ENCODE results near the gene BCAS3.

Gene BCAS3

DNA sequence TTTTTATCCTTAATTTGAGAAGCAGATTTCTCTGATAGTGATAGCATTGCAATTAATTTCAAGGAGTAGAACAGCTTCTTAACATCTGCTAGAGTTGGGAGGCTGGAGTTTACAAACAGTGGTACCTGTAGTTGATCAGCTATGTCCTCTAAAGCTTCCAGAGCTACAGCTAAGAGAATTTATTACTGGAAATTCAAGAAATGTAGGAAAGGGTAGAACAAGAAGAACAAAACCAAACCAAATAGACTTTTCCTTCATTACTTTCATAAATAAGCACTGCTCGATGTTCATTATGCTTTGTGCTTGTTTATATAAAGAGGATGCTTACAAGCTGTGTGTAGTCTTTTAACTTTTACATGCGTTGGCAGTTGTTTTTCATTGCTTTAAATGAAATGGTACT, 388.4 kb downstream of the BCAS3 start:
- Histone ChIP-seq H3K27ac (ENCODE audit: insufficient read depth in 1 of 2, low read depth in 1 of 2, low read length in 2 of 2, poor library complexity in 1 of 2, severe bottlenecking in 2 of 2) (no peak overlapping the region), H3K4me3 (ENCODE audit: control insufficient read depth in 1 of 7, extremely low read depth in 1 of 7, insufficient read depth in 4 of 7, low read depth in 2 of 7, low read length in 6 of 7) (no peak overlapping the region), H3K9me3 (ENCODE audit: control extremely low read depth in 1 of 5, control insufficient read depth in 4 of 5, insufficient read depth in 2 of 5, low read depth in 1 of 5, low read length in 4 of 5) (no peaks in the 10 kb centered on the region), H3K4me1 (ENCODE audit: control extremely low read depth in 1 of 4, control insufficient read depth in 4 of 4, insufficient read depth in 4 of 4, low read length in 3 of 4) (peaks cover 0 to 3% (median 0%) of the 10 kb centered on the region in 4 experiments), H3K36me3 (ENCODE audit: control insufficient read depth in 4 of 4, insufficient read depth in 4 of 4, low read length in 3 of 4) (no peaks in the 10 kb centered on the region), H3K27me3 (replicated peaks in 2 of 5; ENCODE audit: control insufficient read depth in 4 of 5, insufficient read depth in 5 of 5, low read length in 4 of 5) (no peaks in the 10 kb centered on the region)
- no CpG with 5 or more reads among the region's 2 CpGs for WGBS (ENCODE audit: insufficient coverage)
- no peak for DNase-seq
- CTCF ChIA-PET: no interaction called here
- POLR2A ChIA-PET: no interaction called here

DNA sequence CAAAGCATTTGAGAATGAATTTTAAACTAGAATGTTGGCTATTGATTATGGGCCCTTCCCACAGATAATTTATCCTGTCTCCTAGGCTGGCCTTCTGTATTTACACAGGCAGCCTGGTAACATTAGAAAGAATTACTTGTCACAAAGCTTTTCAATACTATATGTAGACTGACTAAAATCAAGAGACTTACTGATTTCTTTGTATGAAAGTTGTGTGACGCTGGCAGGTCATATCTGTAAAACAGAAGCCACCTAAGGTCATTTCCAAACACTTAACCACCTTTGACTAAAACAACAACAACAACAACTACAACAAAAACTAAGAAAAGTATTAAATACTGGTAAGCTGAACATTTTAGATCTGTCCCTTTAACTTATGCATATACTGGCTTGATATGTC, 393.0 kb downstream of the BCAS3 start:
- H3K9me3 ChIP-seq (ENCODE audit: control extremely low read depth in 1 of 5, control insufficient read depth in 4 of 5, insufficient read depth in 2 of 5, low read depth in 1 of 5, low read length in 4 of 5): no peaks in the 10 kb centered on the region
- peaks cover 0 to 1% (median 0%) of the 10 kb centered on the region in 4 experiments for H3K36me3 ChIP-seq (ENCODE audit: control insufficient read depth in 4 of 4, insufficient read depth in 4 of 4, low read length in 3 of 4)
- POLR2A ChIA-PET: no interaction called here
- H3K27me3 ChIP-seq (replicated peaks in 2 of 5; ENCODE audit: control insufficient read depth in 4 of 5, insufficient read depth in 5 of 5, low read length in 4 of 5): no peaks in the 10 kb centered on the region
- CTCF ChIA-PET: no interaction called here
- no peak overlapping the region for H3K4me3 ChIP-seq (ENCODE audit: control insufficient read depth in 1 of 7, extremely low read depth in 1 of 7, insufficient read depth in 4 of 7, low read depth in 2 of 7, low read length in 6 of 7)
- WGBS (ENCODE audit: insufficient coverage): no CpG with 5 or more reads among the region's 1 CpG
- no peak overlapping the region for H3K27ac ChIP-seq (ENCODE audit: insufficient read depth in 1 of 2, low read depth in 1 of 2, low read length in 2 of 2, poor library complexity in 1 of 2, severe bottlenecking in 2 of 2)
- H3K4me1 ChIP-seq (ENCODE audit: control extremely low read depth in 1 of 4, control insufficient read depth in 4 of 4, insufficient read depth in 4 of 4, low read length in 3 of 4): no peaks in the 10 kb centered on the region
- no peak for DNase-seq

DNA sequence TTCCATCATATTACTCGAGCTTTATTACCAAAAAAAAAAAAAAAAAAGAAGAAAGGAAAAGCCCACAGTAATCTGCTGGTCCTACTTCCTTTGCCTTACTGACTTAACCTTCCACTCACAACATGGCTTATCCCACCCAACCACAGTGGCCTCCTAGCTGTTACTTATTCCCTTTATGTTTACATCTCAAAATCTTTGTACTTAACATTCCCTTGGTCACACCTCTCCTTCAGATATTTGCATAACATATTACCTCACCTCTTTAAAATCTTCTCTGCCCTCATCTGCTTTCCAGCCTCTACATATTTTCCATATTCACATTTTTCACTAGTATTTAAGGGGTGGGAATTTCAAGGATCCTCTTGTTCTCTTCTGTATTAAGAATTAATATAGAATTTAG, 395.0 kb downstream of the BCAS3 start:
- ChIA-PET CTCF (interaction anchor here (1.1 kb wide), 1 partner anchor 73 kb away, joined by 4 read pairs; no protein-coding TSS in a partner anchor), POLR2A (no interaction called here)
- WGBS (ENCODE audit: insufficient coverage): 100% methylated on average over 1 of the region's 1 CpG
- Histone ChIP-seq H3K4me3 (ENCODE audit: control insufficient read depth in 1 of 7, extremely low read depth in 1 of 7, insufficient read depth in 4 of 7, low read depth in 2 of 7, low read length in 6 of 7) (no peak overlapping the region), H3K9me3 (ENCODE audit: control extremely low read depth in 1 of 5, control insufficient read depth in 4 of 5, insufficient read depth in 2 of 5, low read depth in 1 of 5, low read length in 4 of 5) (no peaks in the 10 kb centered on the region), H3K27ac (ENCODE audit: insufficient read depth in 1 of 2, low read depth in 1 of 2, low read length in 2 of 2, poor library complexity in 1 of 2, severe bottlenecking in 2 of 2) (no peak overlapping the region), H3K4me1 (ENCODE audit: control extremely low read depth in 1 of 4, control insufficient read depth in 4 of 4, insufficient read depth in 4 of 4, low read length in 3 of 4) (no peaks in the 10 kb centered on the region), H3K36me3 (ENCODE audit: control insufficient read depth in 4 of 4, insufficient read depth in 4 of 4, low read length in 3 of 4) (peaks cover 0 to 2% (median 0%) of the 10 kb centered on the region in 4 experiments), H3K27me3 (replicated peaks in 2 of 5; ENCODE audit: control insufficient read depth in 4 of 5, insufficient read depth in 5 of 5, low read length in 4 of 5) (no peaks in the 10 kb centered on the region)
- no peak for DNase-seq

DNA sequence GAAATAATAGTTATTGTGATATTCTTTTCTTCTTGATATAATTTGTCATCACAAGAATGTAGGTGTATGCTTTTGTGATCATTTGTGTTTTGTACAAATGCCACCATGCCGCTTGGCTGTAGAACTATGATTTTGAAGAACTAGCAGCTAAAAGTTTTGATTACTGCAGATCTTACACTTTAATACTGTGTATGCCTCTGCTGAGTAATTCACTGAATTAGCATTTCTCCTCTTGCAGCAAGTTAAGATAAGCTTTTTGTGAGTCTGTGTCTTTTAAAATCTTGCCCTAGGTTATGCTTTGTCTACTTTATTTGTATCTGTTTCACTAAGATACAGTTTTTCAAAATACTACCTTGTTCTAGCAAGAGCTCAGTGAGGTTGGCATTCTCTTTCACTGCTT, 395.5 kb downstream of the BCAS3 start:
- Histone ChIP-seq H3K27ac (ENCODE audit: insufficient read depth in 1 of 2, low read depth in 1 of 2, low read length in 2 of 2, poor library complexity in 1 of 2, severe bottlenecking in 2 of 2) (no peak overlapping the region), H3K36me3 (ENCODE audit: control insufficient read depth in 4 of 4, insufficient read depth in 4 of 4, low read length in 3 of 4) (peaks cover 0 to 4% (median under 1%) of the 10 kb centered on the region in 4 experiments), H3K4me3 (ENCODE audit: control insufficient read depth in 1 of 7, extremely low read depth in 1 of 7, insufficient read depth in 4 of 7, low read depth in 2 of 7, low read length in 6 of 7) (no peak overlapping the region), H3K9me3 (ENCODE audit: control extremely low read depth in 1 of 5, control insufficient read depth in 4 of 5, insufficient read depth in 2 of 5, low read depth in 1 of 5, low read length in 4 of 5) (no peaks in the 10 kb centered on the region), H3K4me1 (ENCODE audit: control extremely low read depth in 1 of 4, control insufficient read depth in 4 of 4, insufficient read depth in 4 of 4, low read length in 3 of 4) (no peaks in the 10 kb centered on the region), H3K27me3 (replicated peaks in 2 of 5; ENCODE audit: control insufficient read depth in 4 of 5, insufficient read depth in 5 of 5, low read length in 4 of 5) (no peaks in the 10 kb centered on the region)
- 100% methylated on average over 1 of the region's 1 CpG for WGBS (ENCODE audit: insufficient coverage)
- ChIA-PET CTCF (interaction anchor here (1.0 to 1.1 kb wide), 2 partner anchors 73 to 93 kb away, joined by 3 to 4 read pairs; no protein-coding TSS in a partner anchor), POLR2A (no interaction called here)
- DNase-seq: no peak

DNA sequence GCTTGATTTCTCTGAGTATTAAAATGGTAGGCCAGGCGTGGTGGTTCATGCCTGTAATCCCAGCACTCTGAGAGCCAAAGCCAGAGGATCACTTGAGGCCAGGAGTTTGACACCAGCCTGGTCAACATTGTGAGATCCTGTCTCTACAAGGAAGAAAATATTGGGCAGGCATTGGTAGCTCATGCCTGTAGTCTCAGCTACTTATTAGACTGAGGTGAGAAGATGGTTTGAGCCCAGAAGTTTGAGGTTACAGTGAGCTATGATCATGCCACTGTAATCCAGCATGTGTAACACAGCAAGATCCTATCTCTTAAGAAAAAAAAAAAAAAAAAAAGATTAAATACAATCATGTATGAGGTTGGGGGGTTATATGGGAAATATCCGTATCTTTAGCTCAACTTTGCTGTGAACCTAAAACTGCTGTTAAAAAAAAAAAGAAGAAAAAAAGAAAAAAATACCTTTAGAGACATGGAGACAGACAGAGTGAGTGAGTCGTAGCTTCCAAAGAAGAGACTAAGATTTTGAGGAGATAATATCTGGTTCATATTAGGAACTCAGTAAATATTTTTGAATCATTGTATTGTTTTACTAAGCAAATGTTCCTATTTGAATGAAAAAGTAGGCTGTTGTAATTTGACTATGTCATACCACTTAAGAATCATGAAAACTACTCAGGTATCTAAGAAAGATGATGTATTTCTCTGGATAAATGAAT, 396.3 kb downstream of the BCAS3 start:
- ChIA-PET CTCF (interaction anchor here (1.0 to 1.1 kb wide), 2 partner anchors 72 to 94 kb away, joined by 3 to 4 read pairs; no protein-coding TSS in a partner anchor), POLR2A (no interaction called here)
- Histone ChIP-seq H3K9me3 (ENCODE audit: control extremely low read depth in 1 of 5, control insufficient read depth in 4 of 5, insufficient read depth in 2 of 5, low read depth in 1 of 5, low read length in 4 of 5) (no peaks in the 10 kb centered on the region), H3K4me1 (ENCODE audit: control extremely low read depth in 1 of 4, control insufficient read depth in 4 of 4, insufficient read depth in 4 of 4, low read length in 3 of 4) (no peaks in the 10 kb centered on the region), H3K27ac (ENCODE audit: insufficient read depth in 1 of 2, low read depth in 1 of 2, low read length in 2 of 2, poor library complexity in 1 of 2, severe bottlenecking in 2 of 2) (no peak overlapping the region), H3K4me3 (ENCODE audit: control insufficient read depth in 1 of 7, extremely low read depth in 1 of 7, insufficient read depth in 4 of 7, low read depth in 2 of 7, low read length in 6 of 7) (no peak overlapping the region), H3K27me3 (replicated peaks in 2 of 5; ENCODE audit: control insufficient read depth in 4 of 5, insufficient read depth in 5 of 5, low read length in 4 of 5) (no peaks in the 10 kb centered on the region), H3K36me3 (ENCODE audit: control insufficient read depth in 4 of 4, insufficient read depth in 4 of 4, low read length in 3 of 4) (peaks cover 0 to 4% (median 1%) of the 10 kb centered on the region in 4 experiments)
- 94% methylated on average over 3 of the region's 3 CpGs for WGBS (ENCODE audit: insufficient coverage)
- DNase-seq: no peak

DNA sequence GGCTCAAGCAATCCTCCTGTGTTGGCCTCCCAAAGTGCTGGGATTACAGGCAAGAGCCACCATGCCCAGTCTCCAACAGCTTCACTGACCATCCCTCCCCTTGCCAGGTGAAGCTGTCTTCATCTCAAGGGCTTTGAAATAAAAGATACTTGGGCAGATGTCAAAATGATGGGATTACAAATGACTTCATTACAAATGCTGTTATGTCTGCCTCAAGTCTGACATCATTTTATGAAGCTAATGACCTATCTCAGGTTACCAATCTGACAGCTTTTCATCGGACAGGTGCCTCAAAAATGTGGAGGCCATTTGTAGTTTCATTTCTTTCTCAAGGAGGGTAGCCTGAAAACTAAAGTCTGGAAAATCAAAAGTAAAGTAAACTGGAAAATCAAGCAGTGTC, 398.3 kb downstream of the BCAS3 start:
- Histone ChIP-seq H3K27me3 (replicated peaks in 2 of 5; ENCODE audit: control insufficient read depth in 4 of 5, insufficient read depth in 5 of 5, low read length in 4 of 5) (no peaks in the 10 kb centered on the region), H3K9me3 (ENCODE audit: control extremely low read depth in 1 of 5, control insufficient read depth in 4 of 5, insufficient read depth in 2 of 5, low read depth in 1 of 5, low read length in 4 of 5) (no peaks in the 10 kb centered on the region), H3K36me3 (ENCODE audit: control insufficient read depth in 4 of 4, insufficient read depth in 4 of 4, low read length in 3 of 4) (peaks cover 0 to 9% (median 3%) of the 10 kb centered on the region in 4 experiments), H3K4me1 (ENCODE audit: control extremely low read depth in 1 of 4, control insufficient read depth in 4 of 4, insufficient read depth in 4 of 4, low read length in 3 of 4) (no peaks in the 10 kb centered on the region), H3K4me3 (ENCODE audit: control insufficient read depth in 1 of 7, extremely low read depth in 1 of 7, insufficient read depth in 4 of 7, low read depth in 2 of 7, low read length in 6 of 7) (no peak overlapping the region), H3K27ac (ENCODE audit: insufficient read depth in 1 of 2, low read depth in 1 of 2, low read length in 2 of 2, poor library complexity in 1 of 2, severe bottlenecking in 2 of 2) (no peak overlapping the region)
- no peak for DNase-seq
- ChIA-PET POLR2A (no interaction called here), CTCF (no interaction called here)
- no CpG with 5 or more reads among the region's 1 CpG for WGBS (ENCODE audit: insufficient coverage)

DNA sequence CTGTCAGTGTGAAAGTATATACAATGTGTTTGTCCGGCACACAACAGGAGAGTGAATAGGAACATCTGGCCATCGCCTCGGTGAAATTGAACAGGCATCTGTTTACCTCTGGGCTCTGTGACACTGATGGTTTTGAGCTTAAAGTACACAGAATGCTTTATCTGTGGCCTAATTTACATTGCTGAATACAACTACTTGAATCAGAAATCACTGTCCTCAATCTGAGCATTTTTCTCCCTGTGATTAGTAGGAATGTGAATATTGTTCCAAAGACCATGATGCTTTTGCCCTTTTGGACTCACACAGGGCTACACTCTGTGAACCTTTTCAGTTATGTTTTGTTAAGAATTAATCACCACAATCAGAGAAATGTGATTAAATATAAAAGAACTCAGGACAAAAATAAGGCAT, 399.0 kb downstream of the BCAS3 start:
- H3K36me3 ChIP-seq (ENCODE audit: control insufficient read depth in 4 of 4, insufficient read depth in 4 of 4, low read length in 3 of 4): peaks cover 0 to 11% (median 3%) of the 10 kb centered on the region in 4 experiments
- H3K4me1 ChIP-seq (ENCODE audit: control extremely low read depth in 1 of 4, control insufficient read depth in 4 of 4, insufficient read depth in 4 of 4, low read length in 3 of 4): no peaks in the 10 kb centered on the region
- WGBS (ENCODE audit: insufficient coverage): 100% methylated on average over 3 of the region's 3 CpGs
- ChIA-PET CTCF (no interaction called here), POLR2A (no interaction called here)
- no peak overlapping the region for H3K4me3 ChIP-seq (ENCODE audit: control insufficient read depth in 1 of 7, extremely low read depth in 1 of 7, insufficient read depth in 4 of 7, low read depth in 2 of 7, low read length in 6 of 7)
- no peak overlapping the region for H3K27ac ChIP-seq (ENCODE audit: insufficient read depth in 1 of 2, low read depth in 1 of 2, low read length in 2 of 2, poor library complexity in 1 of 2, severe bottlenecking in 2 of 2)
- H3K9me3 ChIP-seq (ENCODE audit: control extremely low read depth in 1 of 5, control insufficient read depth in 4 of 5, insufficient read depth in 2 of 5, low read depth in 1 of 5, low read length in 4 of 5): no peaks in the 10 kb centered on the region
- no peak for DNase-seq
- no peaks in the 10 kb centered on the region for H3K27me3 ChIP-seq (replicated peaks in 2 of 5; ENCODE audit: control insufficient read depth in 4 of 5, insufficient read depth in 5 of 5, low read length in 4 of 5)

Measured in common myeloid progenitor, CD34-positive (primary cell).